Measurements from ENCODE around the gene GPT2.
A peak's percentile ranks its signal among the peaks of the same experiment; 100 is the strongest.

GPT2 gene

DNA sequence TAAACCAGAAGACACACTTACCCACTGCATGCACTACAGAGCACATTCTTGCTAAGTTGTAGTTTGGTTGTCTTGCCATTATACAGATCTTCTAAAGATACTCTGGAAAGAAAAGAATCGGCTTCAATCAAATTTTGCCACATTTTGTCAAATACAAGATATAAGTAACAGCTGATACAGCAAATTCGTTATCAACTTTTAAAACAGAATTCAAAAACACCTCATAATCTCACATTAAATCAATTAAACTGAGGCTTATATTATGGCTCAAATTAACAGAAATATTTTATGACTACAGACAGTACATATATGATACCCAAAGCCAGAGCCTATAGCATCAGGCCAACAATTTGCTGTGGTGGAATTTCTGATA, 83.9 kb downstream of the GPT2 start:
- no peak for DNase-seq (ENCODE audit: low read depth in 2 of 2)

DNA sequence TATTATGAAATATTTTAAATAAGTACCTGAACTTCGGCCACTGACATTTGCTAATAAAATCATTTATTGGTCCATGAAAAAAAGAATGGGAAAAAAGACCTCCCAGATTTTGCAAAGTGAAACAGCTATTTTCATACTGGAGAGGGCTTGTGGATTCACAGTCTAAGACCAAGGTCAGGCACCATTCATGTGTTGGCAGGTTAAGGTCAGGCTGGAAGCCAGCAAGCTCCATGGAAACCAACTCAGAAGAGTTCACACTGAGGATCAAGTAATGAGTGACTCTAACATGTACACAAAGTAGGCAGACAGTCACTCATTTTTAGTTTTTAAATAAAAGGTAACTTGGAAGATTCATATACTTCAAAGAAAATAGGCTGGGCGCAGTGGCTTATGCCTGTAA, 85.9 kb downstream of the GPT2 start:
- DNase-seq (ENCODE audit: low read depth in 2 of 2): no peak

GRCh38 chr16:46971271-46971670, 87.1 kb downstream of the GPT2 start:
- DNase-seq (ENCODE audit: low read depth in 2 of 2): no peak

GRCh38 chr16:46972429-46973206, 88.5 kb downstream of the GPT2 start:
- peak in 1 of 2 donors; percentile 6 for DNase-seq (ENCODE audit: low read depth in 2 of 2)

GRCh38 chr16:46973207-46973995, 89.2 kb downstream of the GPT2 start, which contains the start of gene DNAJA2:
Gene DNAJA2 (minus strand): TSS chr16:46973674. CDS start chr16:46973572, 102 bp downstream.
- DNase-seq (ENCODE audit: low read depth in 2 of 2): peak; percentile 80 to 90

DNA sequence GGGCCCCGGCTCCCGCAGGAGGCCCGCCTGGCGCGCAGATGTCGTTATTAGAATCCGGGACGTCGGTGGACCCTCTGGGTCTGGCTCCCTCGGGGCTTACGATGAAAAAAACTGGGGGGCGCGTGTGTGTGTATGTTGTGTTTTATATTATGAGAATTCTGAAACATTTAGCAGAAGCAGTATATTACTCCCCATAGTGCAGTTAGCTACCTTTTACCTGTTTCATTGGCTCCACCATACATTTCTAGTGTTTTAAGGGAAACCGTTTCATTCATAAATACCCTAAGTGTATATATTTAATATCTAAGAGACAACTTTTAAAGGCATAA, 89.8 kb downstream of the GPT2 start:
- no peak for DNase-seq (ENCODE audit: low read depth in 2 of 2)

GRCh38 chr16:46974352-46974751, 90.2 kb downstream of the GPT2 start:
- DNase-seq (ENCODE audit: low read depth in 2 of 2): no peak

GRCh38 chr16:46975165-46975564, 91.0 kb downstream of the GPT2 start:
- no peak for DNase-seq (ENCODE audit: low read depth in 2 of 2)

DNA sequence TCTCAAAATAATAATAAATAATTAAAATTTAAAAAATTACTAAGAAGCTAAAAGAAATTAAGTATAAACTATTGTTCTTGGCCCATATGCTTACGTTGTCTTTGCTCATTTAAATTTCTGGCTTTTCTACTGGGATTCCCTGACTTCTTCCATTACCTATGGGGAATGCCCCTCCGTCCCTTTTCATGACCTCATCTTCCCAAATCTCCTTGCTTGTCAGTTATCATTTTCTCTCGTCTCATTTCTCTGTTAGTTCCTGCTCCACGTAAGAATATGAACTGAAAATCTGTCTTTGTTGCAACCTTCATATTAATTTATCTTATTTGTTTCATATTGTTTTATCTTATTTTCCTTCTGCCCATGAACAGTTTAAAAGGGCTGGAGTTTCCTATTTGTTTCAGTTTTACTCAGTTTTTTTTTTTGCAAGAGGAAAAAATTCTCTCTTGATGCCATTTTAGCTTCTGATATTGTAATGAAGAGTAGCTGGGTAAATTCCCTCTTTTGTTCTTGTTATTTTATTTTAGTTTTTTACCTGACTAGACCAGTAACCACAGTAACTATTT, 91.8 kb downstream of the GPT2 start:
- no peak for DNase-seq (ENCODE audit: low read depth in 2 of 2)

DNA sequence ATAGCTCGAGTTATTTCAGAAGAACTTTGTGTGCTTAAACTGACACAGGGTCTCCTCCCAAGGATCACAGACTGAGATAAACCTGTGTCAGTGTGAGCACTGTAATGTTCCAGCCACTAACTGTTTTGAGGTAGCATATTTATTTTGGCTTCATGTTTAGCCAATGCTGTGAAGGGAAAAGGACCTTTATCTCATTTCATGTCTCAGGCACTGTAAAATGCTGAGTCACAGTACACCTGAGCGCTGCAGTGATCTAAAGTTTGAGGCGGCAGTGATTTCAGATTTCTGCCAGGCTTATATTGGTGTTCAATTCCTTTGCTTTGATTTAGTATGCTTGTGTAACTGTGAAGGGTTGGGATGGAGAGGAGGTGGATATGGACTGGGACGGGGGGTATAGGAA, 92.4 kb downstream of the GPT2 start:
- no peak for DNase-seq (ENCODE audit: low read depth in 2 of 2)
